Measurements from ENCODE around the gene C4orf50. TPM values are rescaled to one million over a fixed set of nuclear protein-coding genes. Genes with fewer than 3 reads are reported as not detected.

C4orf50 gene
- total RNA-seq, 4 donors from 2014 or later: under 0.01 to 0.16 (median under 0.01) TPM

GRCh38 chr4:6044276-6044675 lies 26.0 kb upstream of the C4orf50 start:
- no peak for TF ChIP-seq CTCF (IDR thresholded peaks at IDR 0.05; ENCODE audit: low read depth)

DNA sequence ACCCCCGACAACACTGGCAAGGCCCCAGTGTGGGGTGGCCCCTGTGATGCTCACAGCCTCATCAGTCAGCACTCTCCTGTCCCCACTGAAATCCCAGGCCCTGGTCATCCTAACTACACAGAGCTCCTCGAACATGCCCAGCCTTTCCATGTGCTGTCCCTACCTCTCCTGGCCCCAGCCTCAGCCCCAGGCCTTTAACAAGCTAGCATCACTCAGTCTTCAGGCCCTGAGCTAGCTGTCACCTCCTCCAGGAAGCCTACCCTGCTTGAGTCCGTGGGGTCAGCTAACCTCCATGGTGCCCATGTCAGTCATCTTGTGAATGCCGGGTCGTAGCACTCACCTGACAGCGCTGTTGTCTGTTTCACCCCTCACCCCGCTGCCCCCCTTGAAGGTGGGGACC lies 25.6 kb upstream of the C4orf50 start:
- no peak for TF ChIP-seq CTCF (IDR thresholded peaks at IDR 0.05; ENCODE audit: low read depth)

DNA sequence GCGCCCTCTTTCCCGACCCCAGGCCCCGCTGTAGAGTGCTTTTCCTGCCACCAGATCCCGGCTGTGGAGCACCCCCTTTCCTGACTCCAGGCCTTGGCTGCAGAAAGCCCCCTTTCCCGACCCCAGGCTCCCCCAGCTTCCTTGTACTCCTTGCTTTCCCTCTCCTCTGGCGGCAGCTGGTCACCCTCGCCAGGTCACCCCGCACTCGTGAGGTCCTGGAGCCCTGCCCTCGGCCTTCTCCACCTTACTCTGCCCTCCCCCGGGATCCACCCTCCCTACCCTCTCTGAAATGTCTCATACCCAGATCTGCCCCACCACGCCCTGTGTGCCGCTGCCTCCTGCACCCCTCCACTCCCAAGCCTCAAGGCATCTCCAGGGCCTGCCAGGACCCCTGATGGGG lies 25.0 kb upstream of the C4orf50 start:
- TF ChIP-seq CTCF (IDR thresholded peaks at IDR 0.05; ENCODE audit: low read depth): no peak

GRCh38 chr4:6042293-6043063 lies 24.2 kb upstream of the C4orf50 start:
- no peak for TF ChIP-seq CTCF (IDR thresholded peaks at IDR 0.05; ENCODE audit: low read depth)

GRCh38 chr4:6041800-6042199 lies 23.6 kb upstream of the C4orf50 start:
- TF ChIP-seq CTCF (IDR thresholded peaks at IDR 0.05; ENCODE audit: low read depth): no peak

DNA sequence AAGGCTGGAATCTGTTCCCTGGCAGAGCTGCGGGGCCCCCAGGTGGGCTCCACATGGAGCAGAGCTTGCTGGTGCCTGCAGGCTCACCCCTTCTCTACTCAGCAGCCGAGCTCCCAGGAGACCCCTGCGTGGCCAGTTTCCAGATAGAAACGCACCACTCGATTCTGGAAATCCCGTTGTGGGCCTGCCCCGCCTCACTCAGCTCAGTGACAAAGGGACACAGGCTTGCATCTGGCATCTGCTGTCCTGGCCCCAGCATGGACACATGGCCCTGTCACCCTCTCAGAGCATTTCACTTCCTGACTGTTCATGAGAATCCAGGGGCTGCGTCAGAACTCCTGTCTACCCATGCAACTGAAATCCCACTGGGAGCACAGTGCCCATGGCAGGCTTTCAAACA lies 20.5 kb upstream of the C4orf50 start:
- no peak for TF ChIP-seq CTCF (IDR thresholded peaks at IDR 0.05; ENCODE audit: low read depth)

DNA sequence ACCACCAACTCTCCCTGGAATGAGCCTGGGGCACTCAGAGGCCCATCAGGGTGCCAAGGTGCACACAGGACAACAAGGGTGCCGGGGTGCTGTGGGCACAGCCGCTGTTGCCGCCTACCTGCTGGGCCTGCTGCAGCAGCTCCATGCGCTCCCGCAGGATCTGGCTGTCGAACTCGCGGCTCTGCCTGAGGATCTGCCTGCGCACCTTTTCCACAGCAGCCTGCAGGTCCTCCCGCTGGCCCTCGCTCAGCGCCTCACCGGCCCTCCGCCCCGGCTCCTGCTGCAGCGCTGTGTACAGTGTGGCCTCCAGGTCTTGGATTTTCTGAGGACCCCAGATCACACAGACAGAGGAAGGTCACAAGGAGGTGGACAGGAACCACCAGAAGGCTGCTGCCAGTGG lies 17.6 kb upstream of the C4orf50 start:
- no peak for TF ChIP-seq CTCF (IDR thresholded peaks at IDR 0.05; ENCODE audit: low read depth)

All from subcutaneous adipose tissue (tissue), 4 donors.